GM23338 (cell line): Measurements from ENCODE around the gene RNF212B. TPM values are rescaled to one million over a fixed set of nuclear protein-coding genes. Genes with fewer than 3 reads are reported as not detected.
"Not testable (repeated sequence)": the region's sequence is repeated elsewhere in the genome, so short reads cannot be mapped to it uniquely, and the experiment has no call there.

ENCODE experiments used
- ATAC-seq: fragments of 200-7000 bp; cut with Tn5 transposase; 3 replicates; pipeline ENCODE4 v1.9.1; 2020
- DNase-seq: peaks from one replicate; pipeline ENCODE4 v3.0.0-alpha.2; 2015; ENCODE audit warnings: low spot score
- H2AFZ ChIP-seq: fragments of 200-600 bp; sonication (generic); 2 replicates; pipeline ENCODE4 v1.8.0; 2016; ENCODE audit warnings: antibody characterized with exemption, mild to moderate bottlenecking, moderate library complexity
- H3F3A ChIP-seq: fragments of 200-600 bp; sonication (generic); replicated peaks from 2 replicates; pipeline ENCODE4 v1.8.0; 2017; ENCODE audit warnings: antibody characterized with exemption, mixed run types, low read depth
- H3K27ac ChIP-seq: fragments of 200-600 bp; sonication (generic); 2 replicates; pipeline ENCODE4 v1.6.1; 2016; ENCODE audit warnings: low read depth
- H3K27me3 ChIP-seq: fragments of 200-600 bp; sonication (generic); 2 replicates; pipeline ENCODE4 v1.8.0; 2016; ENCODE audit warnings: mild to moderate bottlenecking, mixed run types, moderate library complexity; ENCODE audit not compliant: insufficient read depth
- H3K36me3 ChIP-seq: fragments of 200-600 bp; sonication (generic); 2 replicates; pipeline ENCODE4 v1.8.0; 2016; ENCODE audit warnings: mild to moderate bottlenecking; ENCODE audit not compliant: insufficient read depth
- H3K4me1 ChIP-seq: fragments of 200-600 bp; sonication (generic); 2 replicates; pipeline ENCODE4 v1.8.0; 2016; ENCODE audit warnings: mild to moderate bottlenecking, moderate library complexity; ENCODE audit not compliant: insufficient read depth
- H3K4me2 ChIP-seq: fragments of 200-600 bp; sonication (generic); 2 replicates; pipeline ENCODE4 v1.7.1; 2017; ENCODE audit warnings: mixed run types
- H3K4me3 ChIP-seq: fragments of 200-600 bp; sonication (generic); 2 replicates; pipeline ENCODE4 v1.6.1; 2016; ENCODE audit warnings: mixed run types
- H3K79me2 ChIP-seq: fragments of 200-600 bp; sonication (generic); replicated peaks from 2 replicates; pipeline ENCODE4 v1.8.0; 2017; ENCODE audit warnings: mild to moderate bottlenecking; ENCODE audit not compliant: insufficient read depth
- H3K9me2 ChIP-seq: fragments of 200-600 bp; sonication (generic); 2 replicates; pipeline ENCODE4 v1.8.0; 2017; ENCODE audit not compliant: insufficient read depth
- H4K20me1 ChIP-seq: fragments of 200-600 bp; sonication (generic); replicated peaks from 2 replicates; pipeline ENCODE4 v1.8.0; 2017; ENCODE audit warnings: mild to moderate bottlenecking; ENCODE audit not compliant: insufficient read depth
- H3K27ac Mint-ChIP-seq: 2 replicates; pipeline ENCODE4 v1.8.0; 2020; ENCODE audit warnings: inconsistent platforms, mild to moderate bottlenecking, moderate library complexity, mixed read lengths
- H3K27me3 Mint-ChIP-seq: 3 replicates; pipeline ENCODE4 v1.8.0; 2022; ENCODE audit warnings: low read depth, mild to moderate bottlenecking, moderate library complexity, mixed read lengths, inconsistent platforms; ENCODE audit not compliant: insufficient read depth, poor library complexity
- H3K36me3 Mint-ChIP-seq: 3 replicates; pipeline ENCODE4 v1.8.0; 2021; ENCODE audit warnings: low read depth, mild to moderate bottlenecking, inconsistent platforms, moderate library complexity, mixed read lengths
- H3K4me1 Mint-ChIP-seq: 3 replicates; pipeline ENCODE4 v1.8.0; 2020; ENCODE audit warnings: mild to moderate bottlenecking, inconsistent platforms, mixed read lengths
- H3K4me3 Mint-ChIP-seq: 3 replicates; pipeline ENCODE4 v1.8.0; 2021; ENCODE audit warnings: moderate library complexity, mild to moderate bottlenecking, inconsistent platforms, mixed read lengths
- H3K9me3 Mint-ChIP-seq: 3 replicates; pipeline ENCODE4 v1.8.0; 2020; ENCODE audit warnings: moderate library complexity, mild to moderate bottlenecking, inconsistent platforms, mixed read lengths
- CREB1 ChIP-seq: fragments of 250-450 bp; sonication (Bioruptor Pico); IDR thresholded peaks from 2 replicates; pipeline ENCODE4 v1.5.0; 2020; ENCODE audit warnings: low read depth, mild to moderate bottlenecking, moderate library complexity
- CTCF ChIP-seq, 2 experiments: fragments of 200-600 bp in 1 of 2; sonication (generic) in 1 of 2; conservative IDR thresholded peaks; 2 replicates each; pipeline versions ENCODE4 v1.5.1 to v1.6.1; 2016 to 2017; ENCODE audit warnings: antibody characterized with exemption in 2 of 2, low read depth in 2 of 2, mild to moderate bottlenecking in 2 of 2, moderate library complexity in 1 of 2
- EZH2phosphoT487 ChIP-seq: fragments of 200-600 bp; sonication (generic); IDR thresholded peaks from one replicate; pipeline ENCODE4 v1.8.1; 2018; ENCODE audit warnings: antibody characterized with exemption; ENCODE audit not compliant: unreplicated experiment
- NANOG ChIP-seq: IDR thresholded peaks from 2 replicates; pipeline ENCODE4 v1.6.1; 2016; ENCODE audit warnings: antibody characterized with exemption, borderline replicate concordance
- REST ChIP-seq: IDR thresholded peaks from one replicate; pipeline ENCODE4 v1.6.1; 2018; ENCODE audit warnings: antibody characterized with exemption; ENCODE audit not compliant: unreplicated experiment
- STAT1 ChIP-seq: IDR thresholded peaks from one replicate; pipeline ENCODE4 v1.6.1; 2016; ENCODE audit warnings: antibody characterized with exemption; ENCODE audit not compliant: unreplicated experiment
- ZNF331 ChIP-seq: fragments of 250-450 bp; sonication (Bioruptor Pico); IDR thresholded peaks from 2 replicates; pipeline ENCODE4 v1.5.0; 2020; ENCODE audit warnings: low read depth, mild to moderate bottlenecking, moderate library complexity
- ZNF462 ChIP-seq: fragments of 250-450 bp; sonication (Bioruptor Pico); IDR thresholded peaks from 2 replicates; pipeline ENCODE4 v1.5.0; 2020; ENCODE audit warnings: mild to moderate bottlenecking, moderate library complexity
- polyA plus RNA-seq: library from polyadenylated mRNA; unstranded; fragments of >200 nt; fragmentation: Nextera tagmentation; extraction: Ambion mirVana; gene quantifications from 2 replicates; pipeline ENCODE4 v1.2.1, GENCODE V29; 2016
- total RNA-seq: library from RNA; depleted of rRNA; stranded (reverse); fragments of >200 nt; shearing (Covaris generic); gene quantifications from 2 replicates; pipeline ENCODE4 v1.2.3, GENCODE V29; 2014

The RNF212B gene
- total and polyA plus RNA-seq, 2 experiments from 2014 or later, result not detected

- no peak for TF ChIP-seq ZNF462
- no peak for TF ChIP-seq ZNF331 (CRISPR knock-in tag)
- TF ChIP-seq NANOG, result no peak
Observed at GRCh38 chr14:23259426-23259825, 21.7 kb downstream of the RNF212B start (continued).

- not testable (repeated sequence) for H3K79me2 ChIP-seq, DNase-seq, H3K27me3 ChIP-seq, H3K4me1 Mint-ChIP-seq, H3K4me3 ChIP-seq, H3F3A ChIP-seq, H3K27me3 Mint-ChIP-seq, ATAC-seq, H4K20me1 ChIP-seq, H3K27ac Mint-ChIP-seq, H3K9me2 ChIP-seq, H3K27ac ChIP-seq, H3K4me3 Mint-ChIP-seq, H3K9me3 Mint-ChIP-seq, H3K36me3 ChIP-seq, H3K4me1 ChIP-seq, H3K4me2 ChIP-seq, H3K36me3 Mint-ChIP-seq
- H2AFZ ChIP-seq, result peak overlapping the region; percentile 67; the same call in 1 of the 2 replicates
Observed at GRCh38 chr14:23260849-23261248, 23.1 kb downstream of the RNF212B start.

GRCh38 chr14:23269193-23269592, 31.5 kb downstream of the RNF212B start:
- H3K27me3 ChIP-seq, result peaks cover 71% of the 10 kb centered on the region
- 0 out of 2 replicates have a peak, but pooled peaks cover 2% of the 10 kb centered on the region for H3F3A ChIP-seq
- H3K4me1 ChIP-seq, result no peaks in the 10 kb centered on the region
- H3K9me2 ChIP-seq, result no peaks in the 10 kb centered on the region
- H3K4me3 Mint-ChIP-seq, result no peak overlapping the region
- no peaks in the 10 kb centered on the region for H3K36me3 ChIP-seq
- H3K79me2 ChIP-seq, result no peaks in the 10 kb centered on the region
- H3K27me3 Mint-ChIP-seq, result peaks cover 22% of the 10 kb centered on the region
- H4K20me1 ChIP-seq, result no peaks in the 10 kb centered on the region; the same call in 1 of the 2 replicates
- no peak overlapping the region for H3K4me2 ChIP-seq
- H3K4me1 Mint-ChIP-seq, result no peaks in the 10 kb centered on the region
- H3K36me3 Mint-ChIP-seq, result no peaks in the 10 kb centered on the region
- no peak for DNase-seq
- no peak overlapping the region for H2AFZ ChIP-seq
- ATAC-seq, result no peak
- no peak overlapping the region for H3K4me3 ChIP-seq
- H3K27ac ChIP-seq, result no peak overlapping the region
- H3K9me3 Mint-ChIP-seq, result no peaks in the 10 kb centered on the region
- no peak overlapping the region for H3K27ac Mint-ChIP-seq
- TF ChIP-seq EZH2phosphoT487, result no peak
- TF ChIP-seq STAT1, result no peak
- TF ChIP-seq CREB1 (CRISPR knock-in tag), result no peak
- TF ChIP-seq CTCF (conservative IDR thresholded peaks at IDR 0.05; ENCODE audit: low read depth in 2 of 2), result no peak
- TF ChIP-seq ZNF331 (CRISPR knock-in tag), result no peak
- TF ChIP-seq REST, result no peak
